Ovary (tissue), 9 donors: ENCODE data around the gene CXCL3. TPM values are rescaled to one million over a fixed set of nuclear protein-coding genes. Genes with fewer than 3 reads are reported as not detected.

ENCODE experiments used
- DNase-seq, 5 donors: peaks; one replicate each; pipeline ENCODE4 v3.0.0-alpha.2; 2019 to 2020
- H3K27ac ChIP-seq, 2 donors: fragments of 200-600 bp; one replicate each; pipeline versions ENCODE4 v1.5.1 to v1.8.0; 2019 to 2022
- H3K27me3 ChIP-seq: fragments of 200-600 bp; one replicate; pipeline ENCODE4 v1.8.0; 2022
- H3K36me3 ChIP-seq: fragments of 200-600 bp; sonication (generic); one replicate; pipeline ENCODE4 v1.5.1; 2019
- H3K4me1 ChIP-seq: one replicate; pipeline ENCODE4 v1.8.1; 2013; ENCODE audit warnings: mild to moderate bottlenecking, moderate library complexity; ENCODE audit not compliant: insufficient read depth
- H3K4me3 ChIP-seq: fragments of 200-600 bp; sonication (generic); one replicate; pipeline ENCODE4 v1.5.1; 2017
- H3K9me3 ChIP-seq, 2 donors: fragments of 200-600 bp in 1 of 2; sonication (generic) in 1 of 2; one replicate each; pipeline versions ENCODE4 v1.5.1 to v1.8.1; 2013 to 2019; ENCODE audit warnings: mild to moderate bottlenecking in 1 of 2, moderate library complexity in 1 of 2
- EP300 ChIP-seq: sonication (generic); formaldehyde crosslinking; IDR thresholded peaks from one replicate; pipeline ENCODE4 v1.6.1; 2017; ENCODE audit warnings: antibody characterized with exemption
- POLR2A ChIP-seq: fragments of 450-650 bp; IDR thresholded peaks from one replicate; pipeline ENCODE4 v1.6.1; 2017; ENCODE audit warnings: antibody characterized with exemption, mild to moderate bottlenecking, moderate library complexity
- WGBS, 3 donors: extraction: QIAGEN DNeasy Blood & Tissue Kit in 1 of 3; methylation state at CpG; one replicate each; pipeline versions ENCODE4 v1.1.5 to v1.1.7; 2013 to 2017; 5-methylcytosine and 5-hydroxymethylcytosine counted together
- intact Hi-C, 4 donors: fragments of 100-400 bp; cut with DNase I; formaldehyde crosslinking; loops; one replicate each; pipeline versions ENCODE4 v1.11.0 to v1.15.1; 2022 to 2023
- polyA plus RNA-seq, 2 donors: library from polyadenylated mRNA; stranded (reverse); fragments of 200-250 nt in 1 of 2; fragments of 350-450 nt in 1 of 2; fragmentation: Illumina TruSeq in 1 of 2; extraction: RNeasy Lipid Tissue Mini Kit (QIAGEN cat#74804) in 1 of 2; gene quantifications; one replicate each; pipeline ENCODE4 v1.2.3, GENCODE V29; 2013 to 2014
- total RNA-seq, 7 donors: library from RNA; depleted of rRNA in 2 of 7; stranded (reverse); fragments of >200 nt in 2 of 7; fragmentation: NEBNext Ultra II Directional in 3 of 7; extraction: Animal tissue kit (Norgen Biotek cat#: 25700) in 3 of 7; gene quantifications; one replicate each; pipeline versions ENCODE4 v1.1.0 to v1.2.4, GENCODE V29; 2016 to 2023
- TF ChIP-seq, protein P1 (sequence below), 3 donors: fragments of 450-650 bp in 2 of 3; fragments of 200-600 bp in 1 of 3; IDR thresholded peaks; one replicate each; pipeline versions ENCODE4 v1.5.1 to v1.8.0; 2016 to 2022; ENCODE audit warnings: antibody characterized with exemption in 3 of 3, mild to moderate bottlenecking in 1 of 3
- donor health status: DM: no; HTN: no; CAD: no; lungs with moderate emphysema.
- donor health status: DM: no; HTN: no; CAD: no.
- donor health status: Bipolar disorder and iron deficiency.
- donor health status: DM: yes; HTN: yes; CAD: no.
- donor health status: DM: no; HTN: no; CAD: no.
- donor health status: DM: yes; HTN: yes; CAD: no.

The CXCL3 gene
- total and polyA plus RNA-seq, 9 donors, result 0.25 to 17.5 (median 0.72) TPM

GRCh38 chr4:74067586-74067985 is 29.1 kb upstream of the CXCL3 start:
- no peaks in the 10 kb centered on the region for H3K9me3 ChIP-seq
- H3K4me3 ChIP-seq, result no peak overlapping the region
- no peak for TF ChIP-seq EP300
- TF ChIP-seq, protein P1, sequence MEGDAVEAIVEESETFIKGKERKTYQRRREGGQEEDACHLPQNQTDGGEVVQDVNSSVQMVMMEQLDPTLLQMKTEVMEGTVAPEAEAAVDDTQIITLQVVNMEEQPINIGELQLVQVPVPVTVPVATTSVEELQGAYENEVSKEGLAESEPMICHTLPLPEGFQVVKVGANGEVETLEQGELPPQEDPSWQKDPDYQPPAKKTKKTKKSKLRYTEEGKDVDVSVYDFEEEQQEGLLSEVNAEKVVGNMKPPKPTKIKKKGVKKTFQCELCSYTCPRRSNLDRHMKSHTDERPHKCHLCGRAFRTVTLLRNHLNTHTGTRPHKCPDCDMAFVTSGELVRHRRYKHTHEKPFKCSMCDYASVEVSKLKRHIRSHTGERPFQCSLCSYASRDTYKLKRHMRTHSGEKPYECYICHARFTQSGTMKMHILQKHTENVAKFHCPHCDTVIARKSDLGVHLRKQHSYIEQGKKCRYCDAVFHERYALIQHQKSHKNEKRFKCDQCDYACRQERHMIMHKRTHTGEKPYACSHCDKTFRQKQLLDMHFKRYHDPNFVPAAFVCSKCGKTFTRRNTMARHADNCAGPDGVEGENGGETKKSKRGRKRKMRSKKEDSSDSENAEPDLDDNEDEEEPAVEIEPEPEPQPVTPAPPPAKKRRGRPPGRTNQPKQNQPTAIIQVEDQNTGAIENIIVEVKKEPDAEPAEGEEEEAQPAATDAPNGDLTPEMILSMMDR (IDR thresholded peaks at IDR 0.05), result no peak
- TF ChIP-seq POLR2A, result no peak
- no peaks in the 10 kb centered on the region for H3K36me3 ChIP-seq
- no peak for DNase-seq
- no peaks in the 10 kb centered on the region for H3K4me1 ChIP-seq
- no peaks in the 10 kb centered on the region for H3K27me3 ChIP-seq
- H3K27ac ChIP-seq, result no peak overlapping the region
- intact Hi-C loops, result no loop called here

GRCh38 chr4:74066232-74066631 is 27.7 kb upstream of the CXCL3 start:
- H3K27me3 ChIP-seq, result no peaks in the 10 kb centered on the region
- H3K36me3 ChIP-seq, result no peaks in the 10 kb centered on the region
- H3K4me1 ChIP-seq, result no peaks in the 10 kb centered on the region
- H3K9me3 ChIP-seq, result no peaks in the 10 kb centered on the region
- H3K4me3 ChIP-seq, result no peak overlapping the region
- WGBS, 3 donors, result 88 to 93% (median 92%) methylated on average over 2 of the region's 2 CpGs
- no peak for DNase-seq
- intact Hi-C loops, result no loop called here
- no peak overlapping the region for H3K27ac ChIP-seq
- TF ChIP-seq POLR2A (no peak), EP300 (no peak)
- TF ChIP-seq, protein P1 (IDR thresholded peaks at IDR 0.05), result no peak

GRCh38 chr4:74065115-74065642 is 26.7 kb upstream of the CXCL3 start:
- DNase-seq, result no peak
- no peak overlapping the region for H3K27ac ChIP-seq
- H3K27me3 ChIP-seq, result no peaks in the 10 kb centered on the region
- no peak overlapping the region for H3K4me3 ChIP-seq
- no peaks in the 10 kb centered on the region for H3K4me1 ChIP-seq
- no peak for TF ChIP-seq EP300
- TF ChIP-seq POLR2A, result no peak
- TF ChIP-seq, protein P1 (IDR thresholded peaks at IDR 0.05), result no peak
- H3K9me3 ChIP-seq, result no peaks in the 10 kb centered on the region
- WGBS, 3 donors, result 79 to 83% (median 81%) methylated on average over 6 of the region's 6 CpGs
- intact Hi-C loops, result no loop called here
- no peaks in the 10 kb centered on the region for H3K36me3 ChIP-seq

- intact Hi-C loops, result no loop called here
- no peaks in the 10 kb centered on the region for H3K36me3 ChIP-seq
- WGBS, 3 donors, result 12 to 23% (median 13%) methylated on average over 1 of the region's 1 CpG
- no peaks in the 10 kb centered on the region for H3K4me1 ChIP-seq
- no peak overlapping the region for H3K27ac ChIP-seq
- H3K9me3 ChIP-seq, result no peaks in the 10 kb centered on the region
- H3K27me3 ChIP-seq, result no peaks in the 10 kb centered on the region
- no peak overlapping the region for H3K4me3 ChIP-seq
- no peak for TF ChIP-seq POLR2A
- no peak for TF ChIP-seq EP300
- TF ChIP-seq, protein P1 (IDR thresholded peaks at IDR 0.05), result no peak
- no peak for DNase-seq
Observed at GRCh38 chr4:74063859-74064258, 25.4 kb upstream of the CXCL3 start.
